Measurements from ENCODE around the gene AMY2A.
"Not testable (repeated sequence)": the region's sequence is repeated elsewhere in the genome, so short reads cannot be mapped to it uniquely, and the experiment has no call there.

AMY2A gene

GRCh38 chr1:103643908-103644307 lies 26.7 kb downstream of the AMY2A start:
- H3K4ac ChIP-seq (ENCODE audit: low read length); H3K9me3 ChIP-seq (replicated peaks in 1 of 2; ENCODE audit: control insufficient read depth in 2 of 2, insufficient read depth in 1 of 2, low read depth in 1 of 2, low read length in 2 of 2); H3K27ac ChIP-seq (replicated peaks; ENCODE audit: low read length); H2AFZ ChIP-seq (ENCODE audit: low read length); H4K91ac ChIP-seq (ENCODE audit: low read depth, low read length, poor library complexity); H2BK15ac ChIP-seq (ENCODE audit: low read length); H4K8ac ChIP-seq (ENCODE audit: low read depth, low read length); H3K79me1 ChIP-seq (ENCODE audit: low read depth, low read length); H2BK120ac ChIP-seq (ENCODE audit: low read depth, low read length); H3K4me3 ChIP-seq (ENCODE audit: low read length in 2 of 2); H3K14ac ChIP-seq (ENCODE audit: low read length); DNase-seq (ENCODE audit: low spot score); H3K36me3 ChIP-seq (replicated peaks in 1 of 2; ENCODE audit: control insufficient read depth in 2 of 2, insufficient read depth in 2 of 2, low read length in 2 of 2); H3K4me2 ChIP-seq (ENCODE audit: insufficient read depth, low read length, poor library complexity, severe bottlenecking); H2AK5ac ChIP-seq (ENCODE audit: low read depth, low read length); H2BK5ac ChIP-seq (ENCODE audit: low read length); H3K27me3 ChIP-seq (ENCODE audit: control insufficient read depth in 3 of 3, insufficient read depth in 3 of 3, low read depth in 1 of 3, low read length in 3 of 3); H2BK12ac ChIP-seq (ENCODE audit: low read length); H3K4me1 ChIP-seq (ENCODE audit: control insufficient read depth in 2 of 2, insufficient read depth in 1 of 2, low read depth in 1 of 2, low read length in 2 of 2); H3K18ac ChIP-seq (ENCODE audit: low read length); H3K9ac ChIP-seq (ENCODE audit: low read depth, low read length, poor library complexity); H3K23ac ChIP-seq (ENCODE audit: low read depth, low read length, poor library complexity): not testable (repeated sequence)
- WGBS, 2 donors (ENCODE audit: extremely low coverage in 2 of 2, insufficient read length in 2 of 2, insufficient replicate concordance in 1 of 2): no CpG with 5 or more reads among the region's 3 CpGs

DNA sequence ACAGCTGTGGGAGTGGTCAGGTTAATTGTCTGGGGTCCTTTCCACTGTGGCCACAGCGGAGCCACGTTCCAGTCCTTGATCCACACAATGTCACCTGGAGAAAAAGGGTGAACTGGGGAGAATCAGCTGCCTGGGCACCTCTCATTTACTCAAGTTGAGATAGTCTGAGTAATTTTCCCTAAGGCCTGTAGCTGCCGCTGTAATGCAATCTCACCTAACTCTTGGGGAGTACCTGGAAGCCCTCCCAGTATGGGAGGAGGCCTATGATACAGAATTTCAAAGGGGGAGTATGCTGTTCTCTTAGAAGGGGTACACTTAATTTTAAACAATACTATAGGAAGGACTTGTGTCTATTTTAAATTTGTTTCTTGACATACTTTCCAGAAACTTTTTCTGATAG lies 33.1 kb downstream of the AMY2A start:
- H2BK12ac ChIP-seq (ENCODE audit: low read length); H4K8ac ChIP-seq (ENCODE audit: low read depth, low read length); H4K91ac ChIP-seq (ENCODE audit: low read depth, low read length, poor library complexity); H3K4me1 ChIP-seq (ENCODE audit: control insufficient read depth in 2 of 2, insufficient read depth in 1 of 2, low read depth in 1 of 2, low read length in 2 of 2); H3K18ac ChIP-seq (ENCODE audit: low read length); H3K27me3 ChIP-seq (ENCODE audit: control insufficient read depth in 3 of 3, insufficient read depth in 3 of 3, low read depth in 1 of 3, low read length in 3 of 3); H2BK5ac ChIP-seq (ENCODE audit: low read length); H3K36me3 ChIP-seq (replicated peaks in 1 of 2; ENCODE audit: control insufficient read depth in 2 of 2, insufficient read depth in 2 of 2, low read length in 2 of 2); H2AFZ ChIP-seq (ENCODE audit: low read length); H3K23ac ChIP-seq (ENCODE audit: low read depth, low read length, poor library complexity); H3K9me3 ChIP-seq (replicated peaks in 1 of 2; ENCODE audit: control insufficient read depth in 2 of 2, insufficient read depth in 1 of 2, low read depth in 1 of 2, low read length in 2 of 2); H3K14ac ChIP-seq (ENCODE audit: low read length); H3K27ac ChIP-seq (replicated peaks; ENCODE audit: low read length); DNase-seq (ENCODE audit: low spot score); H3K4me2 ChIP-seq (ENCODE audit: insufficient read depth, low read length, poor library complexity, severe bottlenecking); H3K79me1 ChIP-seq (ENCODE audit: low read depth, low read length); H2BK120ac ChIP-seq (ENCODE audit: low read depth, low read length); H3K4me3 ChIP-seq (ENCODE audit: low read length in 2 of 2); H2BK15ac ChIP-seq (ENCODE audit: low read length); H3K9ac ChIP-seq (ENCODE audit: low read depth, low read length, poor library complexity); H3K4ac ChIP-seq (ENCODE audit: low read length); H2AK5ac ChIP-seq (ENCODE audit: low read depth, low read length): not testable (repeated sequence)
- WGBS, 2 donors (ENCODE audit: extremely low coverage in 2 of 2, insufficient read length in 2 of 2, insufficient replicate concordance in 1 of 2): no CpG with 5 or more reads among the region's 3 CpGs

DNA sequence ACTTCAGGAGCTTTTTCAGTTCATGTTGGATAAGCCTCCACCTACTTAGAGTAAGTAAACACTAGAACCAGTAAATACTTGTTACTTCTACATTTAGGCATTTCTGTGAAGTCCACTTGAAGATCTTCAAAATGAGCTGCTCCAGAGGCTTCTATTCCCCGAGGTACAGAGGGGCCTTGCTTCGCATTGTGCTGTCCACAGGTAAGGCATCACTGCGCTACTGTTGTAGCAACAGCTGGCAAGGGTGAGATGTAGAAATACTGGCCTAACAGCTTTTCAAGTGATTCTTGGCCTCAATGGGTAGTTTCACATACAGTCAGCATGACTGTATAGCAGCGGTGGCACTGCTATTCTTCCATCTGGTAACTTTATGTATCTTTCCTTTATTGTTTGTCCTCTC lies 33.7 kb downstream of the AMY2A start:
- DNase-seq (ENCODE audit: low spot score); H3K9me3 ChIP-seq (replicated peaks in 1 of 2; ENCODE audit: control insufficient read depth in 2 of 2, insufficient read depth in 1 of 2, low read depth in 1 of 2, low read length in 2 of 2); H2AK5ac ChIP-seq (ENCODE audit: low read depth, low read length); H3K4me3 ChIP-seq (ENCODE audit: low read length in 2 of 2); H3K36me3 ChIP-seq (replicated peaks in 1 of 2; ENCODE audit: control insufficient read depth in 2 of 2, insufficient read depth in 2 of 2, low read length in 2 of 2); H3K9ac ChIP-seq (ENCODE audit: low read depth, low read length, poor library complexity); H3K18ac ChIP-seq (ENCODE audit: low read length); H4K91ac ChIP-seq (ENCODE audit: low read depth, low read length, poor library complexity); H3K27ac ChIP-seq (replicated peaks; ENCODE audit: low read length); H2BK15ac ChIP-seq (ENCODE audit: low read length); H3K4me1 ChIP-seq (ENCODE audit: control insufficient read depth in 2 of 2, insufficient read depth in 1 of 2, low read depth in 1 of 2, low read length in 2 of 2); H2AFZ ChIP-seq (ENCODE audit: low read length); H2BK12ac ChIP-seq (ENCODE audit: low read length); H3K4me2 ChIP-seq (ENCODE audit: insufficient read depth, low read length, poor library complexity, severe bottlenecking); H3K4ac ChIP-seq (ENCODE audit: low read length); H3K79me1 ChIP-seq (ENCODE audit: low read depth, low read length); H3K23ac ChIP-seq (ENCODE audit: low read depth, low read length, poor library complexity); H2BK5ac ChIP-seq (ENCODE audit: low read length); H3K27me3 ChIP-seq (ENCODE audit: control insufficient read depth in 3 of 3, insufficient read depth in 3 of 3, low read depth in 1 of 3, low read length in 3 of 3); H3K14ac ChIP-seq (ENCODE audit: low read length); H4K8ac ChIP-seq (ENCODE audit: low read depth, low read length); H2BK120ac ChIP-seq (ENCODE audit: low read depth, low read length): not testable (repeated sequence)
- WGBS, 2 donors (ENCODE audit: extremely low coverage in 2 of 2, insufficient read length in 2 of 2, insufficient replicate concordance in 1 of 2): no CpG with 5 or more reads among the region's 4 CpGs

GRCh38 chr1:103654133-103654532 lies 36.9 kb downstream of the AMY2A start:
- not testable (repeated sequence) for H3K4me3 ChIP-seq (ENCODE audit: low read length in 2 of 2); H3K18ac ChIP-seq (ENCODE audit: low read length); H3K79me1 ChIP-seq (ENCODE audit: low read depth, low read length); H4K8ac ChIP-seq (ENCODE audit: low read depth, low read length); H2BK5ac ChIP-seq (ENCODE audit: low read length); H2AK5ac ChIP-seq (ENCODE audit: low read depth, low read length); DNase-seq (ENCODE audit: low spot score); H3K27me3 ChIP-seq (ENCODE audit: control insufficient read depth in 3 of 3, insufficient read depth in 3 of 3, low read depth in 1 of 3, low read length in 3 of 3); H3K4me2 ChIP-seq (ENCODE audit: insufficient read depth, low read length, poor library complexity, severe bottlenecking); H2BK15ac ChIP-seq (ENCODE audit: low read length); H3K27ac ChIP-seq (replicated peaks; ENCODE audit: low read length); H3K36me3 ChIP-seq (replicated peaks in 1 of 2; ENCODE audit: control insufficient read depth in 2 of 2, insufficient read depth in 2 of 2, low read length in 2 of 2); H2BK120ac ChIP-seq (ENCODE audit: low read depth, low read length); H3K23ac ChIP-seq (ENCODE audit: low read depth, low read length, poor library complexity); H3K9me3 ChIP-seq (replicated peaks in 1 of 2; ENCODE audit: control insufficient read depth in 2 of 2, insufficient read depth in 1 of 2, low read depth in 1 of 2, low read length in 2 of 2); H2BK12ac ChIP-seq (ENCODE audit: low read length); H2AFZ ChIP-seq (ENCODE audit: low read length); H3K4ac ChIP-seq (ENCODE audit: low read length); H4K91ac ChIP-seq (ENCODE audit: low read depth, low read length, poor library complexity); H3K4me1 ChIP-seq (ENCODE audit: control insufficient read depth in 2 of 2, insufficient read depth in 1 of 2, low read depth in 1 of 2, low read length in 2 of 2); H3K14ac ChIP-seq (ENCODE audit: low read length); H3K9ac ChIP-seq (ENCODE audit: low read depth, low read length, poor library complexity)
- WGBS, 2 donors (ENCODE audit: extremely low coverage in 2 of 2, insufficient read length in 2 of 2, insufficient replicate concordance in 1 of 2): no CpG with 5 or more reads among the region's 6 CpGs

All from neuronal stem cell (in vitro differentiated cells).